ENCODE measurements around the gene INTS13.

Gene INTS13

GRCh38 chr12:26941215-26941594, 3.4 kb upstream of the INTS13 start:
- Histone ChIP-seq H3K27me3 (ENCODE audit: control insufficient read depth, low read length) (no peaks in the 10 kb centered on the region), H3F3A (ENCODE audit: control insufficient read depth, insufficient read depth) (peaks cover 24% of the 10 kb centered on the region), H3K4me1 (ENCODE audit: control insufficient read depth, low read length) (peaks cover 60% of the 10 kb centered on the region), H3K9me3 (ENCODE audit: control insufficient read depth, insufficient read depth, low read length) (no peaks in the 10 kb centered on the region), H3K27ac (ENCODE audit: low read depth, low read length) (peak overlapping the region; percentile 81), H3K79me2 (ENCODE audit: control insufficient read depth, low read length) (peaks cover 95% of the 10 kb centered on the region), H4K20me1 (ENCODE audit: control insufficient read depth, insufficient read depth, low read depth, low read length) (peaks cover 17% of the 10 kb centered on the region), H3K4me2 (ENCODE audit: low read length) (peak overlapping the region; percentile 93), H3K9me2 (replicated peaks; ENCODE audit: control insufficient read depth, low read length) (no peaks in the 10 kb centered on the region), H3K4me3 (ENCODE audit: low read length) (peak overlapping the region; percentile 99), H3K36me3 (ENCODE audit: control insufficient read depth, low read length) (peaks cover 31% of the 10 kb centered on the region)
- TF ChIP-seq EZH2phosphoT487 (IDR thresholded peaks at IDR 0.05; ENCODE audit: borderline replicate concordance, low read length), result no peak

DNA sequence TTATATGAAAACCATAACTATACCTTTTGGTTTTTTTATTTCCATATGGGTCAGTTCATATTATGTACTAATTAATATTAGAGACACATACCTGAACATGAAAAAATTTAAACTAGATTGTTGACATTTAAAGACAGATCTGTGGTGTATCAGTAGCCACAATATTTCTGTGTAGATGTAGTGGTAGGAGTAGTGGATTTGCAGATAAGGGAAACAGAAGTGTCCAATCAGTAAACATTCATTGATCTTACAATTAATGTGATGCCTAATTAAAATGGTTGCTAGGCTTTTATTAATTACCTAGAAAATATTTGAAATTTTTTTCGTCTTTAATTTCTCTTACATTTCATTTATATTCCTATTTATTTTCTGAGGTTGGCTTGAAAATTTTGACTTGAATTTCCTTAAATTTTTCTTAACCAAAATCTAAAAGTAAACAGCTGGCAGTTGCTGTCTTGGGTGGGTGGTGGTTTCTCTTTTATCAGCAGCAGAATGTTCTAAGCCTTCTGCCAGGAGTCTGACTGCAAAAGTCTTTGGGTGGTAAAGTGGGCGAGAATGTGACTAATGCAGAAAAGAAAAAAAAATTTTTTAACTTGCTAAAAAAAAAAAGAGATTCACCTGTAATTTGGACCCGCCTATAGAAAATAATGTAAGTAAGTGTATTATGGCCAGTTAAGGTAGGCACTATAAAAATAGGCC, 2.9 kb upstream of the INTS13 start:
- H3F3A ChIP-seq (ENCODE audit: control insufficient read depth, insufficient read depth), result peaks cover 24% of the 10 kb centered on the region
- H3K4me1 ChIP-seq (ENCODE audit: control insufficient read depth, low read length), result peaks cover 65% of the 10 kb centered on the region
- H3K36me3 ChIP-seq (ENCODE audit: control insufficient read depth, low read length), result peaks cover 32% of the 10 kb centered on the region
- no peaks in the 10 kb centered on the region for H3K27me3 ChIP-seq (ENCODE audit: control insufficient read depth, low read length)
- H3K4me3 ChIP-seq (ENCODE audit: low read length), result peak overlapping the region; percentile 99
- peak overlapping the region; percentile 81 for H3K27ac ChIP-seq (ENCODE audit: low read depth, low read length)
- TF ChIP-seq CTCF (IDR thresholded peaks at IDR 0.05; ENCODE audit: low read depth, low read length, poor library complexity, severe bottlenecking) (no peak), EZH2phosphoT487 (IDR thresholded peaks at IDR 0.05; ENCODE audit: borderline replicate concordance, low read length) (no peak)
- peaks cover 95% of the 10 kb centered on the region for H3K79me2 ChIP-seq (ENCODE audit: control insufficient read depth, low read length)
- H3K4me2 ChIP-seq (ENCODE audit: low read length), result peak overlapping the region; percentile 93
- H3K9me2 ChIP-seq (replicated peaks; ENCODE audit: control insufficient read depth, low read length), result no peaks in the 10 kb centered on the region
- no peaks in the 10 kb centered on the region for H3K9me3 ChIP-seq (ENCODE audit: control insufficient read depth, insufficient read depth, low read length)
- peaks cover 18% of the 10 kb centered on the region for H4K20me1 ChIP-seq (ENCODE audit: control insufficient read depth, insufficient read depth, low read depth, low read length)

GRCh38 chr12:26939953-26940352, 2.2 kb upstream of the INTS13 start:
- Histone ChIP-seq H3K4me3 (ENCODE audit: low read length) (peak overlapping the region; percentile 99), H3K4me2 (ENCODE audit: low read length) (peak overlapping the region; percentile 93), H3F3A (ENCODE audit: control insufficient read depth, insufficient read depth) (peaks cover 24% of the 10 kb centered on the region), H3K9me2 (replicated peaks; ENCODE audit: control insufficient read depth, low read length) (no peaks in the 10 kb centered on the region), H3K4me1 (ENCODE audit: control insufficient read depth, low read length) (peaks cover 71% of the 10 kb centered on the region), H3K36me3 (ENCODE audit: control insufficient read depth, low read length) (peaks cover 39% of the 10 kb centered on the region), H3K79me2 (ENCODE audit: control insufficient read depth, low read length) (peaks cover 95% of the 10 kb centered on the region), H3K27me3 (ENCODE audit: control insufficient read depth, low read length) (no peaks in the 10 kb centered on the region), H3K27ac (ENCODE audit: low read depth, low read length) (peak overlapping the region; percentile 81), H4K20me1 (ENCODE audit: control insufficient read depth, insufficient read depth, low read depth, low read length) (peaks cover 18% of the 10 kb centered on the region), H3K9me3 (ENCODE audit: control insufficient read depth, insufficient read depth, low read length) (no peaks in the 10 kb centered on the region)
- TF ChIP-seq CTCF (IDR thresholded peaks at IDR 0.05; ENCODE audit: low read depth, low read length, poor library complexity, severe bottlenecking), result no peak
- no peak for TF ChIP-seq EZH2phosphoT487 (IDR thresholded peaks at IDR 0.05; ENCODE audit: borderline replicate concordance, low read length)

DNA sequence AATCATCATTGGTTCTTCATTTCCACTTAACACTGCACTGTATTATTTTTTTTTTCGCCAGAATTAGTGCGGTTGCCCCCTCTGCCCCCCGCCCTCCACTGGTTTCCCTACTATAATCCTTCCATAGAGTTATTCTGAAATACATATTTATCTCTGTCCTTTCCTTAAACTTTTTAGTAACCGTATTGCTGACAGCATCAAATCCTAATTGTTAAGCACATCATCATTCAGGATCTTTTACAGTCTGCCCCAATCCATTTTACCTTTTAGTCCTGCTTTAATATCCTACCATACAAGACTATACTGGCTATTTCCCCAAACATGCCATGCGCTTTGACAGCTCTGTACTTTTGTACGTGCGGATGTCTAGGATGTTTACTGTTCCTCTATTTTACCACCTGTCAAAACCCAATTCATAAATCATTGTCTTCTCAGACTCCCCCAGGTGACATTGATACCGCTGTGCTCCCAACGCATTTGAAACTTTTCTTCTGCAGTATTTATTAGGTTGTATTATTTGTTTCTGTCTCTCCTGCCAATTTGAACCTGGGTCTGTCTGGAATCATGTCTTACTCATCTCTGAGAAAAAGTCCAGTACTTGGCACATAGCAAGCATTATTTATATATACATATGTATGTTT, 1.5 kb upstream of the INTS13 start:
- H3K9me3 ChIP-seq (ENCODE audit: control insufficient read depth, insufficient read depth, low read length), result no peaks in the 10 kb centered on the region
- H3K79me2 ChIP-seq (ENCODE audit: control insufficient read depth, low read length), result peaks cover 95% of the 10 kb centered on the region
- peaks cover 45% of the 10 kb centered on the region for H3K36me3 ChIP-seq (ENCODE audit: control insufficient read depth, low read length)
- H3K4me2 ChIP-seq (ENCODE audit: low read length), result peak overlapping the region; percentile 93
- H4K20me1 ChIP-seq (ENCODE audit: control insufficient read depth, insufficient read depth, low read depth, low read length), result peaks cover 18% of the 10 kb centered on the region
- no peak for TF ChIP-seq EZH2phosphoT487 (IDR thresholded peaks at IDR 0.05; ENCODE audit: borderline replicate concordance, low read length)
- TF ChIP-seq CTCF (IDR thresholded peaks at IDR 0.05; ENCODE audit: low read depth, low read length, poor library complexity, severe bottlenecking), result no peak
- no peaks in the 10 kb centered on the region for H3K9me2 ChIP-seq (replicated peaks; ENCODE audit: control insufficient read depth, low read length)
- peaks cover 70% of the 10 kb centered on the region for H3K4me1 ChIP-seq (ENCODE audit: control insufficient read depth, low read length)
- H3F3A ChIP-seq (ENCODE audit: control insufficient read depth, insufficient read depth), result peaks cover 24% of the 10 kb centered on the region
- H3K27ac ChIP-seq (ENCODE audit: low read depth, low read length), result peak overlapping the region; percentile 81
- no peaks in the 10 kb centered on the region for H3K27me3 ChIP-seq (ENCODE audit: control insufficient read depth, low read length)
- H3K4me3 ChIP-seq (ENCODE audit: low read length), result peak overlapping the region; percentile 99
